GM12873 (cell line): ENCODE measurements around the gene PBX3.

Experiments used
- CTCF ChIP-seq: IDR thresholded peaks from 2 replicates; pipeline ENCODE4 v1.5.1; 2012; ENCODE audit warnings: low read depth, mild to moderate bottlenecking, moderate library complexity, low read length, control low read depth; ENCODE audit not compliant: insufficient read depth; ENCODE audit errors: missing control alignments

PBX3 gene

GRCh38 chr9:125902214-125902613, 155.0 kb downstream of the PBX3 start:
- TF ChIP-seq CTCF, result no peak

GRCh38 chr9:125902831-125903512, 155.8 kb downstream of the PBX3 start:
- TF ChIP-seq CTCF, result no peak

GRCh38 chr9:125904155-125904851, 157.1 kb downstream of the PBX3 start:
- TF ChIP-seq CTCF, result no peak

- no peak for TF ChIP-seq CTCF
Observed at GRCh38 chr9:125906144-125906543, 159.0 kb downstream of the PBX3 start.

- no peak for TF ChIP-seq CTCF
Observed at GRCh38 chr9:125906893-125907292, 159.7 kb downstream of the PBX3 start.

GRCh38 chr9:125908136-125908535, 161.0 kb downstream of the PBX3 start:
- no peak for TF ChIP-seq CTCF

GRCh38 chr9:125908966-125909365, 161.8 kb downstream of the PBX3 start:
- no peak for TF ChIP-seq CTCF
